Upper lobe of left lung (tissue), 6 donors: Measurements from ENCODE around the gene SLC9A8. TPM values are rescaled to one million over a fixed set of nuclear protein-coding genes. Genes with fewer than 3 reads are reported as not detected.

Experiments
- ATAC-seq, 2 donors: fragments of 200-7000 bp; cut with Tn5 transposase; one replicate each; pipeline ENCODE4 v1.9.1; 2022; ENCODE audit warnings: mild to moderate bottlenecking in 2 of 2, moderate library complexity in 2 of 2; ENCODE audit not compliant: low FRiP score in 2 of 2
- DNase-seq, 2 donors: peaks; one replicate each; pipeline ENCODE4 v3.0.0-alpha.2; 2019 to 2020
- H3K27ac ChIP-seq, 4 donors: fragments of 200-600 bp; sonication (generic); one replicate each; pipeline ENCODE4 v1.5.1; 2016 to 2019
- H3K27me3 ChIP-seq, 4 donors: fragments of 200-600 bp; sonication (generic); one replicate each; pipeline ENCODE4 v1.5.1; 2017 to 2019
- H3K36me3 ChIP-seq, 4 donors: fragments of 200-600 bp; sonication (generic); one replicate each; pipeline ENCODE4 v1.5.1; 2016 to 2019
- H3K4me1 ChIP-seq, 4 donors: fragments of 200-600 bp; sonication (generic); one replicate each; pipeline ENCODE4 v1.5.1; 2018 to 2019
- H3K4me3 ChIP-seq, 4 donors: fragments of 200-600 bp; sonication (generic); one replicate each; pipeline ENCODE4 v1.5.1; 2017 to 2019; ENCODE audit warnings: mild to moderate bottlenecking in 2 of 4, moderate library complexity in 1 of 4
- H3K9me3 ChIP-seq, 4 donors: fragments of 200-600 bp; sonication (generic); one replicate each; pipeline ENCODE4 v1.5.1; 2018 to 2019
- EP300 ChIP-seq, 4 donors: sonication (generic); formaldehyde crosslinking; IDR thresholded peaks; one replicate each; pipeline ENCODE4 v1.5.1; 2017; ENCODE audit warnings: antibody characterized with exemption in 4 of 4, control low read depth in 2 of 4
- POLR2A ChIP-seq, 4 donors: fragments of 450-650 bp; IDR thresholded peaks; one replicate each; pipeline ENCODE4 v1.5.1; 2016 to 2017; ENCODE audit warnings: antibody characterized with exemption in 4 of 4, mild to moderate bottlenecking in 2 of 4
- POLR2AphosphoS5 ChIP-seq, 2 donors: sonication (generic); formaldehyde crosslinking; IDR thresholded peaks; one replicate each; pipeline ENCODE4 v1.5.1; 2017; ENCODE audit warnings: antibody characterized with exemption in 2 of 2
- WGBS, 2 donors: methylation state at CpG; one replicate each; pipeline ENCODE4 v1.1.5; 2017 to 2018; 5-methylcytosine and 5-hydroxymethylcytosine counted together
- total RNA-seq, 6 donors: library from RNA; depleted of rRNA in 4 of 6; stranded (reverse); fragments of >200 nt in 4 of 6; gene quantifications; one replicate each; pipeline versions ENCODE4 v1.1.0 to v1.2.1, GENCODE V29; 2016 to 2021
- TF ChIP-seq, protein P1 (sequence below), 6 experiments: fragments of 450-650 bp in 4 of 6; fragments of 200-600 bp in 2 of 6; sonication (generic) in 2 of 6; IDR thresholded peaks; one replicate each; pipeline ENCODE4 v1.5.1; 2016 to 2019; ENCODE audit warnings: antibody characterized with exemption in 6 of 6
- donor health status: DM: no; HTN: no; CAD: no; lungs with moderate emphysema.
- donor health status: DM: no; HTN: yes; CAD: no; lungs with severe emphysema.

SLC9A8 gene
- total RNA-seq, 6 donors from 2014 or later, result 13.2 to 19.6 (median 17.2) TPM

DNA sequence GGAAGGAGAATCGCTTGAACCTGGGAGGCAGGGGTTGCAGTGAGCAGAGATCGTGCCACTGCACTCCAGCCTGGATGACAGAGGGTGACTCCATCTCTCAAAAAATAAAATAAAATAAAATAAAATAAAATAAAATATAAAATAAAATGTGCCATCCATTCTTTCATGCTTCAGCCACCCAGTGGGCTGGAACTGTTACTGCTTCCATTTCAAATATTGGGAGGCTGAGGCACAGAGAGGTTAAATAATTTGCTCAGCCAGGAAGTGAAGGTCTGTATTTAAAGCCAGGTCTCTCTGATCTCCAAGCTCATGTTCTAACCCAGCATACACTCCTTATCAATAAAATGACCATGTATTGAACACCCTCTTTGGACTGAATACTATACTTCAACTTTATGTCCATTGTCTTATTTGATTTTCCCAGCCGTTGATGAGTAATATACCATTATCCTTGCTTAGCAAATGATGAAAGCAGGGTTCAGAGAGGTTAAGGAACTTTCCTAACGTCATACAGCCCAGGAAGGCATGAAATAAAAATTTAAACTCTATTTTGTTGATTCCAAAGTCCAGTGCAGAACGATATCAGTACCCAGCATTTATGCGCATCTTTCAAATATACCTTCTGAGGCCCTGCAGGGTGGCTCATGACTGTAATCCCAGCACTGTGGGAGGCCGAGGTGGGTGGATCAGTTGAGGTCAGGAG lies 25.8 kb upstream of the SLC9A8 start:
- Histone ChIP-seq H3K4me1 (peaks cover 21 to 35% (median 24%) of the 10 kb centered on the region in 4 donors), H3K9me3 (no peaks in the 10 kb centered on the region), H3K27me3 (no peaks in the 10 kb centered on the region), H3K36me3 (no peaks in the 10 kb centered on the region), H3K4me3 (no peak overlapping the region), H3K27ac (peak overlapping the region in 2 of 4 donors; percentile 49 to 81)
- 89 to 90% methylated on average over 7 of the region's 7 CpGs for WGBS, 2 donors
- ATAC-seq (no peak), DNase-seq (no peak)
- TF ChIP-seq EP300 (IDR thresholded peaks at IDR 0.05), result no peak
- TF ChIP-seq, protein P1, sequence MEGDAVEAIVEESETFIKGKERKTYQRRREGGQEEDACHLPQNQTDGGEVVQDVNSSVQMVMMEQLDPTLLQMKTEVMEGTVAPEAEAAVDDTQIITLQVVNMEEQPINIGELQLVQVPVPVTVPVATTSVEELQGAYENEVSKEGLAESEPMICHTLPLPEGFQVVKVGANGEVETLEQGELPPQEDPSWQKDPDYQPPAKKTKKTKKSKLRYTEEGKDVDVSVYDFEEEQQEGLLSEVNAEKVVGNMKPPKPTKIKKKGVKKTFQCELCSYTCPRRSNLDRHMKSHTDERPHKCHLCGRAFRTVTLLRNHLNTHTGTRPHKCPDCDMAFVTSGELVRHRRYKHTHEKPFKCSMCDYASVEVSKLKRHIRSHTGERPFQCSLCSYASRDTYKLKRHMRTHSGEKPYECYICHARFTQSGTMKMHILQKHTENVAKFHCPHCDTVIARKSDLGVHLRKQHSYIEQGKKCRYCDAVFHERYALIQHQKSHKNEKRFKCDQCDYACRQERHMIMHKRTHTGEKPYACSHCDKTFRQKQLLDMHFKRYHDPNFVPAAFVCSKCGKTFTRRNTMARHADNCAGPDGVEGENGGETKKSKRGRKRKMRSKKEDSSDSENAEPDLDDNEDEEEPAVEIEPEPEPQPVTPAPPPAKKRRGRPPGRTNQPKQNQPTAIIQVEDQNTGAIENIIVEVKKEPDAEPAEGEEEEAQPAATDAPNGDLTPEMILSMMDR (IDR thresholded peaks at IDR 0.05), result peak in 3 of 6 experiments; percentile 9 to 30 (median 24)

DNA sequence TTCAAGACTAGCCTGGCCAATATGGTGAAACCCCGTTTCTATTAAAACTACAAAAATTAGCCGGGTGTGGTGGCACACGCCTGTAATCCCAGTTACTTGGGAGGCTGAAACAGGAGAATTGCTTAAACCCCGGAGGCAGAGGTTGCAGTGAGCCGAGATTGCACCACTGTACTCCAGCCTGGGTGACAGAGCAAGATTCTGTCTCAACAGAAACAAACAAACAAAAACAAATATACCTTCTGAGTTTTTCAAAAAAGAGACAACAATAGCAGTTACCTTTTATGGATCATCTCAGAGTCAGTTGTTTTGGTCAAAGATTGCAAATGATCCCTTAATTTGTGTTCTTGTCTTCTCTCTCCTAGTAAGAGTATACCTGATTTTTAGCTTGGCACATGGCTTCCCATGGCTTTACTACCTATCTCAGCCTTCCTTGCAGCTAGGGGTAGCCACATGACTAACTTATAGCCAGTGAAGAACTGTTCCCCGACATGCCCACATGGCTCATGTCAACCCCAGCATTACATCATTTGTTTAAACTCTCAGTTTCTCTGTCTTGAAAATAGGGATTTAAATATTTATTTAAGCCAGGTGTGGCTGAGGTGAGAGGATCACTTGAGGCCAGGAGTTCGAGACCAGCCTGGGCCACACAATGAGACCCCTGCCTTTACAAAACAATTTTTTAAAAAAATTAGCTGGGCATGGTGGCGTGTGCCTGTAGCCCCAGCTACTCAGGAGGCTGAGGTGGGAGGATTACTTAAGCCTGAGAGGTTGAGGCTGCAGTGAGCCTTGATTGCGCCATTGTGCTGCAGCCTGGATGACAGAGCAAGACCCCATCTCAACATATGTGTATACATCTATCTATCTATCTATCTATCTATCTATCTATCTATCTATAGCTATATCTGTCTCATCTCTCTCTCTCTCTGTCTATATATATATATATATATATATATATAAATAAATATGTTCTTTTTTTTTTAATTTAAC lies 25.0 kb upstream of the SLC9A8 start:
- 84 to 89% methylated on average over 9 of the region's 9 CpGs for WGBS, 2 donors
- no peaks in the 10 kb centered on the region for H3K27me3 ChIP-seq
- TF ChIP-seq POLR2A (IDR thresholded peaks at IDR 0.05) (no peak), POLR2AphosphoS5 (IDR thresholded peaks at IDR 0.05) (no peak), EP300 (IDR thresholded peaks at IDR 0.05) (no peak)
- TF ChIP-seq, protein P1 (IDR thresholded peaks at IDR 0.05), result no peak
- no peak overlapping the region for H3K4me3 ChIP-seq
- no peaks in the 10 kb centered on the region for H3K9me3 ChIP-seq
- DNase-seq (no peak), ATAC-seq (no peak)
- H3K4me1 ChIP-seq, result peaks cover 21 to 36% (median 27%) of the 10 kb centered on the region in 4 donors
- H3K36me3 ChIP-seq, result no peaks in the 10 kb centered on the region
- H3K27ac ChIP-seq, result peak overlapping the region in 2 of 4 donors; percentile 48 to 81

DNA sequence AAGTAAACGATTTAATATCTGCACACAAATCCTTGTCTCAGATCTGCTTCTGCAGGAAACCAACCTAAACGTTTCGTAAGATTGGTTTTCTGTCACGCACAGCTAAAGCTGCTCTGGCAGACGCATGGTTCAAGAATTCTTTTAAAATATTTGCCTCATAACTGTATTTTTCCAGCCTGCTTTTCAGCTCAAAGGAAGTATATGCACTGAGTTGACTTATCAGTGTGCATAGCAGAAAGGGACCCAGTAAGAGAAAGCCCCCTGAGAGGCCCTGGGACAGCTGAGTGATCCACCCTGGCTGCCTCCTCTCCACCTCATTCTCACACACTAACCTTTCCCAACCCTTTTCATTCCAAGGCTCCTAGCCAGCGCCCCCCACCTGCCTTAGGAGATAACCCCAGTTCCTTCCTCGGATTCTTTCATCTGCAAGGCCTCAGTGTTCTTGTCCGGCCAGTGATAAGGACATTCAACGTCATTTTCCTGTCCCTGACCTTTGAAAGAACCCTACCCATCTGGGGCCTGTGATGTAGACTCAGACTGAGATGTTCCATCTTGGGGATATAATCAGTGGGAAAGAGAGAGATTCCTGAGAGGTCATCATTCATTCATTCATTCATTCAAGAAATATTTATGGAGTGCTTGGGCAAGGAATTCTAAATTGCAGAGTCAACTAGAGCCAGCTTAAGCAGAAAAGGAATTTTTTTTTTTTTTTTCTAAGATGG lies 22.4 kb upstream of the SLC9A8 start:
- Histone ChIP-seq H3K4me1 (peaks cover 31 to 54% (median 46%) of the 10 kb centered on the region in 4 donors), H3K4me3 (no peak overlapping the region), H3K27me3 (no peaks in the 10 kb centered on the region), H3K36me3 (no peaks in the 10 kb centered on the region), H3K27ac (peak overlapping the region; percentile 59 to 83 (median 76)), H3K9me3 (no peaks in the 10 kb centered on the region)
- WGBS, 2 donors, result 35 to 36% methylated on average over 9 of the region's 9 CpGs
- TF ChIP-seq EP300 (IDR thresholded peaks at IDR 0.05) (peak; percentile 37 to 99 (median 83)), POLR2AphosphoS5 (IDR thresholded peaks at IDR 0.05) (peak; percentile 74 to 86)
- TF ChIP-seq, protein P1 (IDR thresholded peaks at IDR 0.05), result no peak
- no peak for DNase-seq
- ATAC-seq, result no peak

DNA sequence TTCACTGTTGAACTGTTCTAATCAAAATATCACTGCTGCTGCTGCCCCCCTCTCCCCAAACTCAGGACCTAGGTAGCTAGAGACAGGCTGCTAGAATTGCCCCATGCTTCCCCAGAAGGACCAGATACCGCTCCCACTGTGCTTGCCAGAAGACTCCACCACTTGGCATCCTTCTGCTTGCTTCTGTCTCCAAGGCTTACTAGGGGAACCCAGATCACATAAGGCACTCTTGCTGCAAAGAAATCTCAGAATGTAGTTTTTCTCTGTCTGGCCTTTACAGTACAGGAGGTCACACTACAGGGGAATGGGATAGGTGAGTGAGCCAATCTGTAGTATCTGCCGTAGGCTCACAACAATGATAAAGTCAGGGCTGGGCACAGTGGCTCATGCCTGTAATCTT lies 21.5 kb upstream of the SLC9A8 start:
- no peak for ATAC-seq
- Histone ChIP-seq H3K4me1 (peaks cover 31 to 56% (median 46%) of the 10 kb centered on the region in 4 donors), H3K27me3 (no peaks in the 10 kb centered on the region), H3K4me3 (no peak overlapping the region), H3K36me3 (no peaks in the 10 kb centered on the region), H3K27ac (peak overlapping the region; percentile 59 to 83 (median 76)), H3K9me3 (no peaks in the 10 kb centered on the region)
- WGBS, 2 donors, result 55 to 92% methylated on average over 1 to 2 of the region's 2 CpGs
- DNase-seq, result no peak
- TF ChIP-seq, protein P1 (IDR thresholded peaks at IDR 0.05), result no peak
- TF ChIP-seq EP300 (IDR thresholded peaks at IDR 0.05) (no peak), POLR2AphosphoS5 (IDR thresholded peaks at IDR 0.05) (no peak), POLR2A (IDR thresholded peaks at IDR 0.05) (no peak)
